Stomach (tissue), 9 donors: ENCODE measurements around the gene B3GNT9. TPM values are rescaled to one million over a fixed set of nuclear protein-coding genes. Genes with fewer than 3 reads are reported as not detected.

Experiments used
- DNase-seq, 2 donors: peaks; one replicate each; pipeline versions ENCODE4 v3.0.0 to v3.0.0-alpha.2; 2013 to 2019
- H3K27ac ChIP-seq, 5 donors: fragments of 200-600 bp in 4 of 5; sonication (generic) in 4 of 5; one replicate each; pipeline ENCODE4 v1.5.1; 2013 to 2019; ENCODE audit warnings: mild to moderate bottlenecking in 1 of 5, moderate library complexity in 1 of 5
- H3K27me3 ChIP-seq, 3 donors: fragments of 200-600 bp; sonication (generic); one replicate each; pipeline ENCODE4 v1.5.1; 2017 to 2019; ENCODE audit warnings: mixed run types in 1 of 3
- H3K36me3 ChIP-seq, 4 donors: fragments of 200-600 bp; sonication (generic); 1 replicate in 3 of 4; 2 replicates in 1 of 4; pipeline ENCODE4 v1.5.1; 2016 to 2019
- H3K4me1 ChIP-seq, 4 donors: fragments of 200-600 bp; sonication (generic); one replicate each; pipeline ENCODE4 v1.5.1; 2016 to 2019
- H3K4me3 ChIP-seq, 4 donors: fragments of 200-600 bp; sonication (generic) in 3 of 4; one replicate each; pipeline ENCODE4 v1.5.1; 2016 to 2019; ENCODE audit warnings: mild to moderate bottlenecking in 1 of 4
- H3K9me3 ChIP-seq, 4 donors: fragments of 200-600 bp; sonication (generic); one replicate each; pipeline ENCODE4 v1.5.1; 2016 to 2019
- EP300 ChIP-seq: sonication (generic); formaldehyde crosslinking; IDR thresholded peaks from one replicate; pipeline ENCODE4 v1.6.1; 2017; ENCODE audit warnings: antibody characterized with exemption
- POLR2A ChIP-seq, 4 donors: fragments of 450-650 bp; IDR thresholded peaks; one replicate each; pipeline ENCODE4 v1.6.1; 2016; ENCODE audit warnings: antibody characterized with exemption in 4 of 4, control low read depth in 2 of 4, mild to moderate bottlenecking in 1 of 4, moderate library complexity in 1 of 4
- POLR2AphosphoS5 ChIP-seq, 3 donors: sonication (generic); formaldehyde crosslinking; IDR thresholded peaks; one replicate each; pipeline ENCODE4 v1.6.1; 2016; ENCODE audit warnings: antibody characterized with exemption in 3 of 3
- WGBS, 5 donors: extraction: QIAGEN DNeasy Blood & Tissue Kit in 3 of 5; methylation state at CpG; one replicate each; pipeline versions ENCODE4 v1.1.5 to v1.1.7; 2013 to 2018; 5-methylcytosine and 5-hydroxymethylcytosine counted together
- intact Hi-C: fragments of 100-400 bp; cut with DNase I; formaldehyde crosslinking; loops from one replicate; pipeline ENCODE4 v1.15.1; 2023; ENCODE audit warnings: low total_unique reads
- polyA plus RNA-seq, 3 donors: library from polyadenylated mRNA; stranded (reverse); fragments of 200-250 nt; gene quantifications; one replicate each; pipeline ENCODE4 v1.2.3, GENCODE V29; 2013
- total RNA-seq, 5 donors: library from RNA; depleted of rRNA; stranded (reverse); fragments of >200 nt; gene quantifications; one replicate each; pipeline versions ENCODE4 v1.1.0 to v1.2.3, GENCODE V29; 2014 to 2016
- TF ChIP-seq, protein P1 (sequence below), 7 experiments: fragments of 450-650 bp in 4 of 7; fragments of 200-600 bp in 3 of 7; sonication (generic) in 3 of 7; IDR thresholded peaks; one replicate each; pipeline ENCODE4 v1.5.1; 2016 to 2019; ENCODE audit warnings: antibody characterized with exemption in 7 of 7, control low read depth in 2 of 7, mild to moderate bottlenecking in 1 of 7
- donor health status: healthy with polysubstance abuse.
- donor health status: Bipolar disorder and iron deficiency.
- donor health status: healthy.

B3GNT9 gene
- total and polyA plus RNA-seq, 8 donors = 0.58 to 11.2 (median 4.2) TPM

DNA sequence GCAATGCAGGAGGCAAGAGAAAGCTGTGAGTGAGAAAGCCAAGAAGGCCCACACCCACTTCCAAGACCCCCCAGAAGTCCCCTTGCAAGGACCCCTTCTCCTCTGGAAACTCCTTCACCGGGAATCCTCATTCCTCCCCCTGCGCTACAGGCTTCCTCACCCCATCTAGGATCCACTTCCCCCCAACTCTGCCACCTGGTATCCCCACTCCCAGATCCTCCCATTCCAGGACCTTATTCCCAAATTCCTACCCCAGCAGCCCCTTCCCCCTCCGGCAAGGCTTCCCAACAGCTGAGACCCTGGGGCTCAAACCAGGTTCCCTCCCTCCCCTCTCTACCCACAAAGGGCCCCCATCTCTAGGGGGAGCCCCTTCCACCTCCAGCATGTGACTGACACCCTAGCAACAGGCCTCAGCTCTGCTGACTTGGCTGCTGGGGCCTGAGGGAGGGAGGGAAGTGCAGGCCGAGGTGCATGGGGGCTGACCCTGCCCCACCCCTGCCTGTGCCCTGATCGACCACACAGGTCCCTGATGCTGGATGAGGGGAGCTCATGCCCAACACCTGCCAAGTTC is 15.9 kb upstream of the B3GNT9 start:
- Histone ChIP-seq H3K36me3 (no peaks in the 10 kb centered on the region), H3K4me1 (peaks cover 52 to 79% (median 72%) of the 10 kb centered on the region in 4 donors), H3K27ac (no peak overlapping the region), H3K9me3 (no peaks in the 10 kb centered on the region), H3K4me3 (no peak overlapping the region), H3K27me3 (peaks cover 0 to 82% (median 25%) of the 10 kb centered on the region in 3 donors)
- intact Hi-C loops = no loop called here
- 76 to 88% (median 82%) methylated on average over 5 of the region's 5 CpGs for WGBS, 5 donors
- TF ChIP-seq POLR2AphosphoS5 (IDR thresholded peaks at IDR 0.05) (no peak), POLR2A (IDR thresholded peaks at IDR 0.05) (no peak), EP300 (no peak)
- TF ChIP-seq, protein P1, sequence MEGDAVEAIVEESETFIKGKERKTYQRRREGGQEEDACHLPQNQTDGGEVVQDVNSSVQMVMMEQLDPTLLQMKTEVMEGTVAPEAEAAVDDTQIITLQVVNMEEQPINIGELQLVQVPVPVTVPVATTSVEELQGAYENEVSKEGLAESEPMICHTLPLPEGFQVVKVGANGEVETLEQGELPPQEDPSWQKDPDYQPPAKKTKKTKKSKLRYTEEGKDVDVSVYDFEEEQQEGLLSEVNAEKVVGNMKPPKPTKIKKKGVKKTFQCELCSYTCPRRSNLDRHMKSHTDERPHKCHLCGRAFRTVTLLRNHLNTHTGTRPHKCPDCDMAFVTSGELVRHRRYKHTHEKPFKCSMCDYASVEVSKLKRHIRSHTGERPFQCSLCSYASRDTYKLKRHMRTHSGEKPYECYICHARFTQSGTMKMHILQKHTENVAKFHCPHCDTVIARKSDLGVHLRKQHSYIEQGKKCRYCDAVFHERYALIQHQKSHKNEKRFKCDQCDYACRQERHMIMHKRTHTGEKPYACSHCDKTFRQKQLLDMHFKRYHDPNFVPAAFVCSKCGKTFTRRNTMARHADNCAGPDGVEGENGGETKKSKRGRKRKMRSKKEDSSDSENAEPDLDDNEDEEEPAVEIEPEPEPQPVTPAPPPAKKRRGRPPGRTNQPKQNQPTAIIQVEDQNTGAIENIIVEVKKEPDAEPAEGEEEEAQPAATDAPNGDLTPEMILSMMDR (IDR thresholded peaks at IDR 0.05) = no peak
- DNase-seq = no peak

DNA sequence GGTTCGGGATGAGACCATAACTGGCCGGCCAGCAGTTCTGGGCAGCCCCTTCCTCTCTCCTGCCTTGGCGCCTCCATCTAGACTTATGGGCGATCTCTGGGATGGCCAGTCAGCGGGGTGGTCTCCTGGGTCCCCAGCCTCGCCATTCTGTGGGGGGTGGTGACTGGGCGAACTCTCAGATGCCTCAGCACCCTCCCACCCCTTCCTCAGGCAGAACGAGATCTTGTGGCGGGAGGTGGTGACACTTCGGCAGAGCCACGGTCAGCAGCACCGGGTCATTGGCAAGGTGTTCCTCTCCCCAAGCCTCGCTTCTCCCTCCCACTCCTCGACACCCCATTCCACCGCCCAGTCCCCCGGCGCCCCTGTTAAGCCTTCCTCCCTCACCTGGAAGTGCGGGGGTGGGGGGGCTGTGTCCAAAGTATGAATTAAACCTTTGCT is 15.3 kb upstream of the B3GNT9 start:
- TF ChIP-seq, protein P1 (IDR thresholded peaks at IDR 0.05) = no peak
- TF ChIP-seq POLR2AphosphoS5 (IDR thresholded peaks at IDR 0.05) = no peak
- no peak for TF ChIP-seq EP300
- TF ChIP-seq POLR2A (IDR thresholded peaks at IDR 0.05) = no peak
- Histone ChIP-seq H3K4me3 (no peak overlapping the region), H3K4me1 (peaks cover 57 to 79% (median 73%) of the 10 kb centered on the region in 4 donors), H3K27me3 (peaks cover 0 to 86% (median 25%) of the 10 kb centered on the region in 3 donors), H3K9me3 (no peaks in the 10 kb centered on the region), H3K36me3 (no peaks in the 10 kb centered on the region), H3K27ac (peak overlapping the region in 1 of 5 donors; percentile 73)
- WGBS, 5 donors = 36 to 68% (median 57%) methylated on average over 16 to 18 of the region's 18 CpGs
- no peak for DNase-seq
- intact Hi-C loops = no loop called here

DNA sequence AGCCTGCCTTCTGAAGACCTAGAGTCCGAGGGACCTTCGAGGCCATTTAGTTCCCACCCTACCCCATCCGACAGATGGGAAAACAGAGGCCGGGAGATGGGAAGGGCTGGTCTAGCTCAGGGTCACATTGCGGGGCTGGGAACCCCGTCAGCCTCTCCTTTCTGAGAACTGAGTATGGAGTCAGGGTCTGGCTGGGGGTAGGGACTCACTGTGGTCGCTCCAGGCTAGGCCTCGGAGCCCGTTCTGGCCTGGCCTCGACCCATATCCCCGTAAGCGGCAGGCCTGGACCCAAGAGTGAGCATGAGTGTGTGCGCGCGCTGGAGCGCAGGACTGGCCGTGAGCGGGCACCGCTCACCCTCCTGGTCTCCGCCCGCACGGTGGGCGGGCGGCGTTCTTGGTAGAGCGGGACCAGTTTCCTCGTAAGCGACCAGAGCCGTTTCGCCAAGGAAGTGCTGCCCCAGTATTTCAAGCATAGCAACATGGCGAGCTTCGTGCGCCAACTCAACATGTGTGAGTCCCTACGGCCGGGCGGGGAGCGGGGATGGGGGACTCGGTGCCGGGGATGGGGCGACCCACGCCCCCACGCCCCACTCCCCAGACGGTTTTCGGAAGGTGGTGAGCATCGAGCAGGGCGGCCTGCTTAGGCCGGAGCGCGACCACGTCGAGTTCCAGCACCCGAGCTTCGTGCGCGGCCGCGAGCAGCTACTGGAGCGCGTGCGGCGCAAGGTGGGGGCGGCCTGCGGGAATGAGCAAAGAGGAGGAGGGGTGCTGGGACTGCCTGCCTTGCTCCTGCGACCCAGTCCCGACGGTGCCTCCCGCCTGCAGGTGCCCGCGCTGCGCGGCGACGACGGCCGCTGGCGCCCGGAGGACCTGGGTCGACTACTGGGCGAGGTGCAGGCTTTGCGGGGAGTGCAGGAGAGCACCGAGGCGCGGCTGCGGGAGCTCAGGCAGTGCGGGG is 14.6 kb upstream of the B3GNT9 start:
- intact Hi-C loops = no loop called here
- H3K27me3 ChIP-seq = peaks cover 0 to 81% (median 25%) of the 10 kb centered on the region in 3 donors
- 17 to 44% (median 27%) methylated on average over 57 to 85 of the region's 85 CpGs for WGBS, 5 donors
- TF ChIP-seq POLR2AphosphoS5 (IDR thresholded peaks at IDR 0.05) (no peak), POLR2A (IDR thresholded peaks at IDR 0.05) (no peak), EP300 (no peak)
- TF ChIP-seq, protein P1 (IDR thresholded peaks at IDR 0.05) = no peak
- peak overlapping the region in 3 of 5 donors; percentile 73 to 80 (median 76) for H3K27ac ChIP-seq
- peak in 1 of 2 donors; percentile 62 for DNase-seq
- peaks cover 53 to 80% (median 72%) of the 10 kb centered on the region in 4 donors for H3K4me1 ChIP-seq
- H3K4me3 ChIP-seq = peak overlapping the region; percentile 30 to 49 (median 36)
- no peaks in the 10 kb centered on the region for H3K9me3 ChIP-seq
- H3K36me3 ChIP-seq = no peaks in the 10 kb centered on the region

DNA sequence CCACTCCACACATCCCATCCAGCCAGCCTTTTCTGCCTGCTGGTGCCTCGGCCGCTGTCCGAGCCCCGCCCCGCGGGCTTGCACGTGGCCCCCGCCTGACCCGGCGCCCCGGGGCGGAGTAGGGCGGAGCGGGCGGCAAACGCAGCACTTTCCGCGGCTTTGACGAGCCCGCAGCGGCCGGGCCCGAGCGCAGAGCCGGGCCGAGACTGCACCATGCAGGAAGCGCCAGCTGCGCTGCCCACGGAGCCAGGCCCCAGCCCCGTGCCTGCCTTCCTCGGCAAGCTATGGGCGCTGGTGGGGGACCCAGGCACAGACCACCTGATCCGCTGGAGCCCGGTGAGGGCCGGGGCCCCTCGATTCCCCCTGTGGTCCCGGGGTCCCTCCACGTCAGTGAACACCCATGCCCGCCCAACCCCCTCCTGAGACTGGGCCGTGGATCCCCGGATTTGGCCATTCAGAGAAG is 13.8 kb upstream of the B3GNT9 start, which contains the start of gene HSF4:
TSS of gene HSF4 (plus strand) at position 147 of the 463 bp plus-strand sequence. CDS start at position 214, 67 bp downstream.
- no peaks in the 10 kb centered on the region for H3K9me3 ChIP-seq
- no peak for TF ChIP-seq EP300
- TF ChIP-seq, protein P1 (IDR thresholded peaks at IDR 0.05) = no peak
- TF ChIP-seq POLR2AphosphoS5 (IDR thresholded peaks at IDR 0.05) = peak in 2 of 3 donors; percentile 35 to 40
- 2 to 17% (median 2%) methylated on average over 6 to 41 of the region's 41 CpGs for WGBS, 5 donors
- H3K27ac ChIP-seq = peak within 1 kb of the TSS in 4 of 5 donors; percentile 42 to 80 (median 74)
- peaks cover 47 to 76% (median 67%) of the 10 kb centered on the region in 4 donors for H3K4me1 ChIP-seq
- intact Hi-C loops = no loop called here
- DNase-seq = peak; percentile 75 to 79
- H3K36me3 ChIP-seq = no peaks in the 10 kb centered on the region
- peak within 1 kb of the TSS; percentile 30 to 49 (median 36) for H3K4me3 ChIP-seq
- peaks cover 0 to 76% (median 25%) of the 10 kb centered on the region in 3 donors for H3K27me3 ChIP-seq
